GM20000 (cell line): ENCODE measurements around the gene CYYR1.

Experiments used
- DNase-seq: peaks from one replicate; pipeline ENCODE4 v3.0.0; 2012; ENCODE audit warnings: low spot score
- CTCF ChIP-seq: IDR thresholded peaks from 2 replicates; pipeline ENCODE4 v1.5.1; 2012; ENCODE audit warnings: mild to moderate bottlenecking, control low read depth; ENCODE audit errors: extremely low read depth, missing control alignments

Gene CYYR1

GRCh38 chr21:26570203-26570602, 2.9 kb downstream of the CYYR1 start:
- no peak for DNase-seq
- no peak for TF ChIP-seq CTCF

DNA sequence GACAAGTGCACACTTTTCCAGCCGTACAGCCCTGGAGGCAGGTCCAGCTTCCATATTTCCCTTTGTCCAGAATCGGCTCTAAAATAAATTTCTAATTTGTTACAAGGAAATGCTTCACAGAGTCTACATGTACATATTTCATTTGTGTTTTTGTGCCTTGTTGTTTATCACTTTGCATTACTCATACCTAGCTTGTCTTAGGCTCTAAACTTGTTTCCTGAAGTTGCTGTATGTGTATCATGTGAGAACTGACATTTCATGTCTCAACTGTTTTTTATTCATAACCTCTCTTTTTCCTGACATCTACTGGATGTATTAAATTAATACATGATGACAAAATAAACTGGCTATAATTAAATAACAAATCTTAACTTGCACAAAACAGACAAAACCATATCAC, 7.5 kb downstream of the CYYR1 start:
- no peak for DNase-seq
- TF ChIP-seq CTCF = no peak

- no peak for DNase-seq
- TF ChIP-seq CTCF = no peak
Measured at GRCh38 chr21:26565111-26565510, 8.0 kb downstream of the CYYR1 start.

GRCh38 chr21:26563856-26564503, 9.1 kb downstream of the CYYR1 start:
- no peak for DNase-seq
- no peak for TF ChIP-seq CTCF

DNA sequence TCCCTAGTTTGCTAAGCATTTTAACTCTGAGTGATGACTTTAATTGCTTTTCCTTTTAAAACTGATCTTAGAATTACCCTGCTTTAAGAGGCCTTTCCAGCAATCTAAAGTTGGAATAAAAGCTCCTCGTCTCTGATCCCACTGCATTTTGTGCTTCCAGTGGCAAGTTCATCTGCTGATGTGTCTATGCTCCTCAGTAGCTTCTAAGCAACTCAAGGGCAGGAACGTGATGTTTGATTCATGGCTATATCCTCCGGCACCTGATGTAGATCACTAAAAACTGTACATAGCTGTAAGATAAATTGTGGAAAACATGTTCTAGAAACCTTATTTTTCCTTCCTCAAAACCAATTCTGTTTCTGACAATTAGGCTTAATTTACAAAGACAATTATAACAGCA, 12.5 kb downstream of the CYYR1 start:
- TF ChIP-seq CTCF = no peak
- no peak for DNase-seq

DNA sequence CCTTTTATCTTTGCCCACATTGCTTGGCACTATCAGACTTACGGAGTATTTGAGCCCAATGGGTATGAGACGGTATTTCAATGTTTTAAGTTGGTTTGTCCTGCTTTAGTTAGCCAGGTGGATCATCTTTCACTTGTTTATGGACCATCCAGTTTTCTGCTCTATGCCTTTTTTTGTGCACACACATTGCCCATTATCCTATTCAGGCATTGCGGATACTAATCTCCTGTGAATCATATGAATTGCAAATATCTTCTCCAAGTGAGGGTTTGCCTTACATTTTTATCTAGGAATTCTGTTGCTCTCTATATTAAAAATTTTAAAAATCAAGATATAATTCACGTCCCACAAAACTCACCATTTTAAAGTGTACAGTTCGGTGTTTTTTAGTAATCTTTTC, 14.0 kb downstream of the CYYR1 start:
- no peak for TF ChIP-seq CTCF
- DNase-seq = no peak

DNA sequence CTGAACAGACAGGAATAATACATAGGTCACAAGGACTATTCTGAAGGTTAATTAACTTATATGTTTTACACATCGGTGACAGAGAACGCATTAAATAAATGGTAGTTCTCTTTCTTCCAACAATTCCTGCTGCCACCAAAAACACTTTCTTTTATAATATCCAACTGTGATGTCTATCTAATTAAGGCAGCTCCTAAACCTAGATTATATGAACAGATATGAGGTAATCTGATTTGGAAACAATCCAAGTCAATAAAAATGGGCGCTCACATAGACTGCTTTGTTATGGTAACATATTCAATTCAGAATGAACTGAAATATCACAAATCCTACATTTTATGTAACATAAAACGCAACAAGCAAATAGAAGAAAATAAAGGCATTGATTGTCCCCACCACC, 16.0 kb downstream of the CYYR1 start:
- no peak for TF ChIP-seq CTCF
- DNase-seq = no peak
